ENCODE data around the gene AKR1B15. TPM values are rescaled to one million over a fixed set of nuclear protein-coding genes. Genes with fewer than 3 reads are reported as not detected.

The AKR1B15 gene
- total RNA-seq, 2 experiments from 2014 or later, result not detected

DNA sequence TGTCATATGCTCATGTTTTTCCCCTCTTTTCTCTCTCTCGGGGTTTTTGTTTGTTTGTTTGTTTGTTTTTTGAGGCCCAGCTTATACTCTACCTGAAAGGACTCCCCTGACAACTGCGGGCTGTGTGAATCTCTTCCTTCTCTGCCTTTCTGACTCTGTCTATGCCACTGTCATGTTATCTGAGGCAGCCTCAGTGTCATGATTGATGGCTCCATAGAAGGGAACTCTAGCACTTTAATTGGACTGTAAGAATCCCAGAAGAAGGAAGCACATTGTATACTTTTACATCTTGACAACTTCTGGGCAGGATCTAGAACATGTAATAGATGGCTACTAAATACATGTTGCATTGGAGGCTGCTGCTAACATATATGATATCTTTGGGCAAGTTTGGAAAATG, 25.4 kb downstream of the AKR1B15 start:
- Mint-ChIP-seq H3K36me3 (ENCODE audit: low read depth) (no peaks in the 10 kb centered on the region), H3K27ac (no peak overlapping the region), H3K4me3 (no peak overlapping the region), H3K27me3 (peaks cover 5% of the 10 kb centered on the region), H3K9me3 (peaks cover 4% of the 10 kb centered on the region), H3K4me1 (ENCODE audit: low read depth) (no peaks in the 10 kb centered on the region)
- DNase-seq (no peak), ATAC-seq (no peak)
- intact Hi-C loops (cut with micrococcal nuclease), result no loop called here
- ChIA-PET POLR2A (no interaction called here), CTCF (no interaction called here)
- TF ChIP-seq CTCF (IDR thresholded peaks at IDR 0.05), result no peak

DNA sequence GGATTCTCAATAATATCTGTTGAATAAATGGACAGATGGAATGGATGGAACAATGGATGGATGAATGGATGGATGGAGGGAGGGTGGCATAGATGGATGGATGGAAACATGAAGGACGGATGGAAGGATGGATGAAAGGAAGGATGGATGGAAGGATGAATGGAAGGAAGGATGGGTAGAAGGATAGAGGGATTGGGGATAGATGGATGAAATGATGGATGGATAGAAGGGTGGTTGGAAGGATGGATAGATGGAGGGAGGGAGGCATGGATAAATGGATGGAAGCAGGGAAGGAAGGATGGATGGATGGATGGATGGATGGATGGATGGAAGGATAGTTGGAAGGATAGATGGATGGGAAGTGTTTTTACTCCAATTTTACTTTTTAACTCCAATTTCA, 35.4 kb downstream of the AKR1B15 start:
- CTCF ChIA-PET, result interaction anchor here (1.1 kb wide), 1 partner anchor 91 kb away, joined by 3 read pairs; no protein-coding TSS in a partner anchor
- no peak for TF ChIP-seq CTCF (IDR thresholded peaks at IDR 0.05)
- Mint-ChIP-seq H3K4me3 (no peak overlapping the region), H3K27ac (no peak overlapping the region), H3K9me3 (no peaks in the 10 kb centered on the region), H3K36me3 (ENCODE audit: low read depth) (no peaks in the 10 kb centered on the region), H3K27me3 (peaks cover 23% of the 10 kb centered on the region), H3K4me1 (ENCODE audit: low read depth) (no peaks in the 10 kb centered on the region)
- POLR2A ChIA-PET, result no interaction called here
- no peak for ATAC-seq
- intact Hi-C loops (cut with micrococcal nuclease), result no loop called here
- no peak for DNase-seq

- POLR2A ChIA-PET, result no interaction called here
- no peak overlapping the region for H3K27ac Mint-ChIP-seq
- DNase-seq, result no peak
- no peak overlapping the region for H3K4me3 Mint-ChIP-seq
- no peaks in the 10 kb centered on the region for H3K36me3 Mint-ChIP-seq (ENCODE audit: low read depth)
- TF ChIP-seq CTCF (IDR thresholded peaks at IDR 0.05), result no peak
- no peaks in the 10 kb centered on the region for H3K9me3 Mint-ChIP-seq
- peaks cover 19% of the 10 kb centered on the region for H3K27me3 Mint-ChIP-seq
- ATAC-seq, result no peak
- CTCF ChIA-PET, result no interaction called here
- intact Hi-C loops (cut with micrococcal nuclease), result no loop called here
- no peaks in the 10 kb centered on the region for H3K4me1 Mint-ChIP-seq (ENCODE audit: low read depth)
These were observed 37.0 kb downstream of the AKR1B15 start for GRCh38 chr7:134585897-134586296.

DNA sequence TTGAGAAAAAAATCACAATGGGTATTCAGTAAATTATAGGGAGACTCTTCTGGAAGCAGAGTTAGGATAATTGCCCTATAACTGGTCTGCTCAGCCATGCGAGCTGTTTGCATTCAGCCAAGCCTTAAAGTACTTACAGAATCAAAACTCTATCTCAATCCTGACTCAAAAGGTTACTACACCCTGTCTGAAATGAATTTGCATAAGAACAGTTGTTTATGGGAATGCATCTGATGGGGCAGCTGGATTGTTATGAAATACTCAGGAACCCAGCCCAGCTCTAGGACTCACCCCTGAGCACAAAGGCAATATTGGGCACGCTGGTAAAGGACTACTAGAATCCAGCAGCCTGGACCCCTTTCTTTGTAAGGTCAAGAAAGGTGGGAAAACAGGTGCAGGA, 38.8 kb downstream of the AKR1B15 start:
- H3K4me3 Mint-ChIP-seq, result no peak overlapping the region
- TF ChIP-seq CTCF (IDR thresholded peaks at IDR 0.05), result no peak
- DNase-seq (no peak), ATAC-seq (no peak)
- intact Hi-C loops (cut with micrococcal nuclease), result no loop called here
- no peak overlapping the region for H3K27ac Mint-ChIP-seq
- H3K27me3 Mint-ChIP-seq, result peaks cover 14% of the 10 kb centered on the region
- H3K9me3 Mint-ChIP-seq, result no peaks in the 10 kb centered on the region
- H3K36me3 Mint-ChIP-seq (ENCODE audit: low read depth), result no peaks in the 10 kb centered on the region
- H3K4me1 Mint-ChIP-seq (ENCODE audit: low read depth), result no peaks in the 10 kb centered on the region
- ChIA-PET CTCF (no interaction called here), POLR2A (no interaction called here)

GRCh38 chr7:134589491-134589941, 40.6 kb downstream of the AKR1B15 start:
- no peak overlapping the region for H3K27ac Mint-ChIP-seq
- ChIA-PET CTCF (no interaction called here), POLR2A (no interaction called here)
- TF ChIP-seq CTCF (IDR thresholded peaks at IDR 0.05), result no peak
- H3K27me3 Mint-ChIP-seq, result peaks cover 10% of the 10 kb centered on the region
- H3K4me1 Mint-ChIP-seq (ENCODE audit: low read depth), result no peaks in the 10 kb centered on the region
- DNase-seq (no peak), ATAC-seq (no peak)
- H3K9me3 Mint-ChIP-seq, result peaks cover 1% of the 10 kb centered on the region
- no peaks in the 10 kb centered on the region for H3K36me3 Mint-ChIP-seq (ENCODE audit: low read depth)
- no peak overlapping the region for H3K4me3 Mint-ChIP-seq
- intact Hi-C loops (cut with micrococcal nuclease), result no loop called here
